Measurements from ENCODE around the gene RETREG1. TPM values are rescaled to one million over a fixed set of nuclear protein-coding genes. Genes with fewer than 3 reads are reported as not detected.

Gene RETREG1
- total RNA-seq, 1 experiment from 2014 or later = 3.4 TPM

DNA sequence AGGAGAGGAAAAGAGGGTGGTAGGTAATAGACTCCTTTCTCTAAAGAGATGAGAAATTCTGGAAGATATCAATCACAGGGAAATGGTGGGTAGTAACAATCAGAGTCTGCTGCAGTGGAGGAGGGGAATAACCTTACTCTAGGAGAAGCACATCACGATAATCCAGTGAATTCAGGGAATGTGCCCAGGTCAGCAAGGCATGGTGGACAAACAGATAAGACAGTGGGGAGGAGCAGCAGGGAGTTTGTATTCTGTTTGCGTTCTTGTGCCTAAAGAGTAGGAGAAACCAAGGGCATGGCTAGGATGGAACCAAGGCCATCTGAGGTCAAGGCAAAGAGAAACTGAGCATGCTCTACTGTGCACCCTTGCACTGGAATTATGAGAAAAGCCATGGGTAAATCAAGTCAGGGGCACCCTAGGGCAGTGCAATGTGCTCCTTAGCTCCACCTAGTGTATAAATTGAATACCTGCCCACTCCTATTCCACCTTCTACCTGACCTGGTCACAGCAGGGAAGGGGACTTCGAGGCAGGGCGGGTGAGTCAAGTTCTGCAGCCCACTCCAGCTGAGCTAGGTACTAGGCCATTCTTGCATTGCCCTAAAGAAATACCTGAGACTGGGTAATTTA lies 31.6 kb downstream of the RETREG1 start:
- Histone ChIP-seq H2BK20ac (ENCODE audit: low read depth, low read length, poor library complexity, severe bottlenecking) (no peak overlapping the region), H3K4me1 (ENCODE audit: insufficient read depth, low read length) (peaks cover 2% of the 10 kb centered on the region; the same call in 1 of the 2 replicates), H4K91ac (ENCODE audit: insufficient read length, low read depth, low read length) (no peak overlapping the region), H3K56ac (ENCODE audit: insufficient read length, low read depth, low read length) (no peak overlapping the region), H3K9me3 (ENCODE audit: control insufficient read depth, low read depth, low read length) (no peaks in the 10 kb centered on the region), H3K4me2 (ENCODE audit: insufficient read depth, insufficient read length, low read length) (no peak overlapping the region), H3K4ac (ENCODE audit: low read depth, low read length) (no peak overlapping the region), H3K27me3 (ENCODE audit: insufficient read depth, low read length) (no peaks in the 10 kb centered on the region), H3K27ac (ENCODE audit: insufficient read length, low read depth, low read length) (no peak overlapping the region), H2AK5ac (ENCODE audit: insufficient read length, low read length) (no peak overlapping the region), H3K79me1 (ENCODE audit: insufficient read depth, low read depth, low read length, poor library complexity, severe bottlenecking) (no peaks in the 10 kb centered on the region), H3K23ac (ENCODE audit: insufficient read length, low read depth, low read length) (no peak overlapping the region), H3K14ac (ENCODE audit: insufficient read depth, low read length) (no peak overlapping the region), H3K79me2 (ENCODE audit: insufficient read depth, low read length) (no peaks in the 10 kb centered on the region), H3T11ph (ENCODE audit: low read length) (no peak overlapping the region), H4K5ac (ENCODE audit: insufficient read length, low read depth, low read length) (no peak overlapping the region), H4K20me1 (ENCODE audit: control insufficient read depth, insufficient read depth, insufficient read length) (no peaks in the 10 kb centered on the region), H2BK12ac (ENCODE audit: insufficient read length, low read depth, low read length) (no peak overlapping the region), H2BK120ac (ENCODE audit: low read depth, low read length, poor library complexity, severe bottlenecking) (no peak overlapping the region), H2BK15ac (ENCODE audit: low read depth, low read length) (no peak overlapping the region), H2AFZ (ENCODE audit: low read length) (no peak overlapping the region), H4K8ac (replicated peaks; ENCODE audit: insufficient read length, low read depth, low read length) (no peak overlapping the region), H3K18ac (ENCODE audit: insufficient read length, low read depth, low read length) (no peak overlapping the region), H2BK5ac (ENCODE audit: insufficient read length, low read length) (no peak overlapping the region), H3K23me2 (ENCODE audit: insufficient read length, low read depth, low read length, poor library complexity, severe bottlenecking) (no peaks in the 10 kb centered on the region), H3K9ac (ENCODE audit: extremely low read depth, insufficient read length, low read length) (no peak overlapping the region)
- Mint-ChIP-seq H3K27me3 (ENCODE audit: low read depth) (0 out of 2 replicates have a peak, but pooled peaks cover 2% of the 10 kb centered on the region), H3K4me1 (peaks cover 21 to 24% of the 10 kb centered on the region in 2 experiments), H3K9me3 (peaks cover 7 to 17% of the 10 kb centered on the region in 2 experiments; a peak in 4 of 5 replicates), H3K27ac (no peak overlapping the region), H3K4me3 (no peak overlapping the region), H3K36me3 (ENCODE audit: insufficient read depth in 1 of 3, low read depth in 3 of 3) (peaks cover 5 to 21% (median 7%) of the 10 kb centered on the region in 3 experiments; a peak in 6 of 7 replicates)
- WGBS (ENCODE audit: extremely low coverage, insufficient read length, low lambda C conversion rate) = no CpG with 5 or more reads among the region's 4 CpGs
- TF ChIP-seq CTCF (conservative IDR thresholded peaks at IDR 0.05) = peak; percentile 60
- no peak for DNase-seq
